ENCODE measurements around the gene SLCO3A1. TPM values are rescaled to one million over a fixed set of nuclear protein-coding genes. Genes with fewer than 3 reads are reported as not detected.

SLCO3A1 gene
- total RNA-seq, 1 experiment from 2014 or later = 10.1 TPM

DNA sequence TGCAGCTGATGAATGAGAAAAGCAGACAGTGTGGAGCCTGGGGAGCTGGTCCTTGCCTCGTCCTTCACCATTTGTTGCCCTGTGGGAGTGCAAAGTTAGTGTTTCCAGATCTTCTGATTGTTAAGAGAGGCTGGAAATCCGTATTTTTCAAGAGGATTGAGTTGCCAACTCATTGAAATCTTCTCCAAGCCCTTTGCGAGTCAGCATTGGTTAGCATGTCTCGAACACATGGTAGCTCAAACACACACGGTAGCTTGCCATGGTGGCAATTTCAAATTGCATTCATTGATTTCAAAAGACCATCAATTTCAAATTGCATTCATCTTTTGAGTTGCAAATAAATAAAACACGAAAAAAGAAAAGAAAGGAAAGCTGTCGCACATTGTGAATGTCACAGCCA, 70.7 kb downstream of the SLCO3A1 start:
- Mint-ChIP-seq H3K4me1 (ENCODE audit: insufficient read depth, unreplicated experiment) (peaks cover 5% of the 10 kb centered on the region), H3K27me3 (ENCODE audit: insufficient read depth, unreplicated experiment) (no peaks in the 10 kb centered on the region), H3K36me3 (ENCODE audit: insufficient read depth, unreplicated experiment) (no peaks in the 10 kb centered on the region), H3K9me3 (ENCODE audit: unreplicated experiment) (no peaks in the 10 kb centered on the region), H3K4me3 (ENCODE audit: unreplicated experiment) (no peak overlapping the region), H3K27ac (ENCODE audit: low read depth, unreplicated experiment) (no peak overlapping the region)
- ChIA-PET CTCF (no interaction called here), POLR2A (no interaction called here)
- BruUV-seq (replicated peaks) = no TSS peak
- no peak for DNase-seq (ENCODE audit: unreplicated experiment)
- TF ChIP-seq, protein P1, sequence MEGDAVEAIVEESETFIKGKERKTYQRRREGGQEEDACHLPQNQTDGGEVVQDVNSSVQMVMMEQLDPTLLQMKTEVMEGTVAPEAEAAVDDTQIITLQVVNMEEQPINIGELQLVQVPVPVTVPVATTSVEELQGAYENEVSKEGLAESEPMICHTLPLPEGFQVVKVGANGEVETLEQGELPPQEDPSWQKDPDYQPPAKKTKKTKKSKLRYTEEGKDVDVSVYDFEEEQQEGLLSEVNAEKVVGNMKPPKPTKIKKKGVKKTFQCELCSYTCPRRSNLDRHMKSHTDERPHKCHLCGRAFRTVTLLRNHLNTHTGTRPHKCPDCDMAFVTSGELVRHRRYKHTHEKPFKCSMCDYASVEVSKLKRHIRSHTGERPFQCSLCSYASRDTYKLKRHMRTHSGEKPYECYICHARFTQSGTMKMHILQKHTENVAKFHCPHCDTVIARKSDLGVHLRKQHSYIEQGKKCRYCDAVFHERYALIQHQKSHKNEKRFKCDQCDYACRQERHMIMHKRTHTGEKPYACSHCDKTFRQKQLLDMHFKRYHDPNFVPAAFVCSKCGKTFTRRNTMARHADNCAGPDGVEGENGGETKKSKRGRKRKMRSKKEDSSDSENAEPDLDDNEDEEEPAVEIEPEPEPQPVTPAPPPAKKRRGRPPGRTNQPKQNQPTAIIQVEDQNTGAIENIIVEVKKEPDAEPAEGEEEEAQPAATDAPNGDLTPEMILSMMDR (IDR thresholded peaks at IDR 0.05; ENCODE audit: unreplicated experiment) = no peak
- intact Hi-C loops (cut with micrococcal nuclease) = no loop called here

DNA sequence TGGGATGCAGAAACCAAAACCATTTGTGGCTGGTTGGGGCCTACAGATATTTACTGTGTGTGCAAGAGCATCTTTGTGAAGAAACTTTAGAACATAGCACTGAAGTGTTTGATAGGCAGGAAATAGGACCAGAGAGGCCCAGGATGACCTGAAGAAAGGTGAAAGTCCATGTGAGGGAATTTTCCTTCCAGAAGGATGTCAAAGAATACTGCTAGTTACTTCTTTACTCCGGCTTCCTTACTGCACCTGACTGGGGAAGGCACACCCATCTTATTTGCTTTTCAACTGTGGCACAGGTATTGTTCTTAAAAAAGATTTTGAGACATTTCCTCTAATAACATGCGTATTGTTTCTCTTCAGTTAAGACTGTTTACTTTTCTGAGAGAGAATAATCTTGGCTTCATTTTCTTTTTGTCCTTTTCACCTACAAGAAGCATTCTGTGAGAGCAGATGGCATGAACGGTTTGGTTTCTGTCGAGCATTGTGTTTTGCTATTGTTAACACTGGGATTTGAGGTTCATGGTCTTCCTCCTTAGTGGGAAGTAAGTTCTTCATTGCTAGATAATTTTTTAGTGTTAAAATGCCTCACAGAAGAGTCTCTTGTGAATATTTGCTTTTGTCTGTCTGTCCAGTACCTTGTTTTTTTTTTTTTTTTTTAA, 71.5 kb downstream of the SLCO3A1 start:
- DNase-seq (ENCODE audit: unreplicated experiment) = no peak
- TF ChIP-seq, protein P1 (IDR thresholded peaks at IDR 0.05; ENCODE audit: unreplicated experiment) = no peak
- H3K4me3 Mint-ChIP-seq (ENCODE audit: unreplicated experiment) = no peak overlapping the region
- H3K4me1 Mint-ChIP-seq (ENCODE audit: insufficient read depth, unreplicated experiment) = peaks cover 12% of the 10 kb centered on the region
- CTCF ChIA-PET = no interaction called here
- no peaks in the 10 kb centered on the region for H3K27me3 Mint-ChIP-seq (ENCODE audit: insufficient read depth, unreplicated experiment)
- H3K36me3 Mint-ChIP-seq (ENCODE audit: insufficient read depth, unreplicated experiment) = no peaks in the 10 kb centered on the region
- intact Hi-C loops (cut with micrococcal nuclease) = no loop called here
- POLR2A ChIA-PET = no interaction called here
- no TSS peak for BruUV-seq (replicated peaks)
- no peaks in the 10 kb centered on the region for H3K9me3 Mint-ChIP-seq (ENCODE audit: unreplicated experiment)
- no peak overlapping the region for H3K27ac Mint-ChIP-seq (ENCODE audit: low read depth, unreplicated experiment)

DNA sequence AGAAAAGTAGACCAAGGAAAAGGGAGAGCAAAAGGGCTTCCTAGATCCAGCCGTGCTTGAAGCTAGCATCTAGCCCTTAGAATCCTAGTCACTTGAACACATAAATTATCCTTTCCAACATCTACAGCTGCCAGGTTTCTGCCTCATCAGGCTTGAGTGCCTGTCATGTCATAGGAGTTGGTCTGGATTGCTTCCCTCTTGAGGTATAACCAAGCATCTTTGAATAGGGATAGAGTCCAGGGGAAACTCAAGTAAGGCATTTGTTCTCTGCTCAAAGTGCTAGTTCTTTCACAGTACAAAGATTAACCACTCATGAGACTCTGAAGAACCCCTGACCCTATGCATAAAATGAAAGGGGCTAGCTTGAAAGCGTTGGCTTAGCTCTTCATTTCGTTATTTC, 72.3 kb downstream of the SLCO3A1 start:
- intact Hi-C loops (cut with micrococcal nuclease) = no loop called here
- Mint-ChIP-seq H3K4me3 (ENCODE audit: unreplicated experiment) (no peak overlapping the region), H3K27me3 (ENCODE audit: insufficient read depth, unreplicated experiment) (no peaks in the 10 kb centered on the region), H3K9me3 (ENCODE audit: unreplicated experiment) (no peaks in the 10 kb centered on the region), H3K27ac (ENCODE audit: low read depth, unreplicated experiment) (no peak overlapping the region), H3K4me1 (ENCODE audit: insufficient read depth, unreplicated experiment) (peaks cover 15% of the 10 kb centered on the region), H3K36me3 (ENCODE audit: insufficient read depth, unreplicated experiment) (no peaks in the 10 kb centered on the region)
- TF ChIP-seq, protein P1 (IDR thresholded peaks at IDR 0.05; ENCODE audit: unreplicated experiment) = no peak
- CTCF ChIA-PET = interaction anchor here (0.6 to 1.3 kb wide), 4 partner anchors 9 to 61 kb away, joined by 3 to 5 read pairs (median 4); no protein-coding TSS in a partner anchor
- no peak for DNase-seq (ENCODE audit: unreplicated experiment)
- POLR2A ChIA-PET = interaction anchor here (0.9 kb wide), 1 partner anchor 59 kb away, joined by 3 read pairs; no protein-coding TSS in a partner anchor
- no TSS peak for BruUV-seq (replicated peaks)

DNA sequence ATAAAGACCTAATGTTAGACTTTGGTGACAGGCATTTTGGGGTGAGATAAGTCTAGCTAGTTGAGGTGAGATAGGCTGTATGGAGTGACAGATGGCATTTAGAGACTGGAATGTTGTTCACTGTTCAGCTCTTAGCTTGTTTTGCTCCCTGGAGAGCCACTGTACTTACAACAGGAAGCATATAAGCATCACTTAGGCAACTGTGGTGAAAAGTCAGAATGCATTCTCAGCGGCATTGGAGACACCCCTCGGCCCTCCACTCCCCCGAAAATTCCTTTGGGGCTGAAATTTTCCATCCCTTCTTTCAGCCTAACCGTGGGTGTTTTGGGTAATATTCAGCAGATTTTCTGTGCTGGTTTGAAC, 73.4 kb downstream of the SLCO3A1 start:
- CTCF ChIA-PET = interaction anchor here (0.6 to 1.3 kb wide), 6 partner anchors 11 to 624 kb away, joined by 3 to 5 read pairs (median 4); no protein-coding TSS in a partner anchor
- no TSS peak for BruUV-seq (replicated peaks)
- no peaks in the 10 kb centered on the region for H3K36me3 Mint-ChIP-seq (ENCODE audit: insufficient read depth, unreplicated experiment)
- intact Hi-C loops (cut with micrococcal nuclease) = no loop called here
- H3K9me3 Mint-ChIP-seq (ENCODE audit: unreplicated experiment) = no peaks in the 10 kb centered on the region
- DNase-seq (ENCODE audit: unreplicated experiment) = no peak
- TF ChIP-seq, protein P1 (IDR thresholded peaks at IDR 0.05; ENCODE audit: unreplicated experiment) = no peak
- H3K27ac Mint-ChIP-seq (ENCODE audit: low read depth, unreplicated experiment) = no peak overlapping the region
- no peaks in the 10 kb centered on the region for H3K27me3 Mint-ChIP-seq (ENCODE audit: insufficient read depth, unreplicated experiment)
- POLR2A ChIA-PET = no interaction called here
- H3K4me3 Mint-ChIP-seq (ENCODE audit: unreplicated experiment) = no peak overlapping the region
- H3K4me1 Mint-ChIP-seq (ENCODE audit: insufficient read depth, unreplicated experiment) = peaks cover 15% of the 10 kb centered on the region
